ENCODE data around the gene GBP5. TPM values are rescaled to one million over a fixed set of nuclear protein-coding genes. Genes with fewer than 3 reads are reported as not detected.
A peak's percentile ranks its signal among the peaks of the same experiment; 100 is the strongest.
"Not testable (repeated sequence)": the region's sequence is repeated elsewhere in the genome, so short reads cannot be mapped to it uniquely, and the experiment has no call there.

The GBP5 gene
- total and polyA plus RNA-seq, 9 donors: 0.28 to 1.5 (median 0.64) TPM

- no peaks in the 10 kb centered on the region for H3K4me1 ChIP-seq (ENCODE audit: control insufficient read depth, insufficient read depth, low read length)
- H3K4me3 ChIP-seq (ENCODE audit: low read length): no peak overlapping the region
- DNase-seq: no peak
- H3K36me3 ChIP-seq (ENCODE audit: control insufficient read depth, insufficient read depth, low read length): no peaks in the 10 kb centered on the region
- H3K27ac ChIP-seq (ENCODE audit: low read length): no peak overlapping the region
- no CpG with 5 or more reads among the region's 2 CpGs for WGBS (ENCODE audit: insufficient coverage)
- H3K27me3 ChIP-seq (ENCODE audit: control insufficient read depth, insufficient read depth, low read length): no peaks in the 10 kb centered on the region
- H3K9me3 ChIP-seq (replicated peaks; ENCODE audit: control insufficient read depth, low read depth, low read length): peaks cover 2% of the 10 kb centered on the region
These were observed 32.0 kb upstream of the GBP5 start for GRCh38 chr1:89304572-89305230.

- Histone ChIP-seq H3K4me1 (ENCODE audit: control insufficient read depth, insufficient read depth, low read length) (no peaks in the 10 kb centered on the region), H3K27ac (ENCODE audit: low read length) (no peak overlapping the region), H3K9me3 (replicated peaks; ENCODE audit: control insufficient read depth, low read depth, low read length) (peaks cover 2% of the 10 kb centered on the region), H3K36me3 (ENCODE audit: control insufficient read depth, insufficient read depth, low read length) (no peaks in the 10 kb centered on the region), H3K4me3 (ENCODE audit: low read length) (no peak overlapping the region), H3K27me3 (ENCODE audit: control insufficient read depth, insufficient read depth, low read length) (no peaks in the 10 kb centered on the region)
- 94% methylated on average over 21 of the region's 25 CpGs for WGBS (ENCODE audit: insufficient coverage)
- DNase-seq: no peak
These were observed 30.2 kb upstream of the GBP5 start for GRCh38 chr1:89302697-89303332.

DNA sequence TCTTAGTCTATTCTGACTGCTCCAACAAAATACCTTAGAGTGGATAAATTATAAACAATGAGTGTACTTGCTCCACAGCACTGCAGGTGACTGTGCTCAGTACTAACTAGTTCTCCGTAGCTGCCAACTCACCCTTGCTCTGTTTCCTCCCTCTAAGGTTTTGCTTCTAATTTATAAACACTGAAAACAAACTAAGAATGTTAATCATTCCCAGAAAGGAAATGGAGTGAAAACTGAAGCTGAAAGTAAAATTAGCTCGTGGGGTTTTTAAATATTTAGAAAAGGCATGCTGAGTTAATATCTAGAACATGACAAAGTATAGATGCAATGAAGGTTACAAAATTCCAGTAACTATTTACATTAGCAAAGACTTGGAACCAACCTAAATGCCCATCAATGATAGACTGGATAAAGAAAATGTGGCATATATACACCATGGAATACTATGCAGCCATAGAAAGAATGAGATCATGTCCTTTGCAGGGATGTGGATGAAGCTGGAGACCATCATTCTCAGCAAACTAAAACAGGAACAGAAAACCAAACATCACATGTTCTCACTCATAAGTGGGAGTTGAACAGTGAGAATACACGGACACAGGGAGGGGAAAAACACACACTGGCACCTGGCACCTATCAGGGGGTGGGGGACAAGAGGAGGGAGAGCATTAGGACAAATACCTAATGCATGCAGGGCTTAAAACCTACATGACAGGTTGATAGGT is 27.2 kb upstream of the GBP5 start:
- H3K4me1 ChIP-seq (ENCODE audit: control insufficient read depth, insufficient read depth, low read length); H3K36me3 ChIP-seq (ENCODE audit: control insufficient read depth, insufficient read depth, low read length); H3K27ac ChIP-seq (ENCODE audit: low read length); DNase-seq; H3K9me3 ChIP-seq (replicated peaks; ENCODE audit: control insufficient read depth, low read depth, low read length); H3K27me3 ChIP-seq (ENCODE audit: control insufficient read depth, insufficient read depth, low read length); H3K4me3 ChIP-seq (ENCODE audit: low read length): not testable (repeated sequence)
- WGBS (ENCODE audit: insufficient coverage): no CpG with 5 or more reads among the region's 3 CpGs

DNA sequence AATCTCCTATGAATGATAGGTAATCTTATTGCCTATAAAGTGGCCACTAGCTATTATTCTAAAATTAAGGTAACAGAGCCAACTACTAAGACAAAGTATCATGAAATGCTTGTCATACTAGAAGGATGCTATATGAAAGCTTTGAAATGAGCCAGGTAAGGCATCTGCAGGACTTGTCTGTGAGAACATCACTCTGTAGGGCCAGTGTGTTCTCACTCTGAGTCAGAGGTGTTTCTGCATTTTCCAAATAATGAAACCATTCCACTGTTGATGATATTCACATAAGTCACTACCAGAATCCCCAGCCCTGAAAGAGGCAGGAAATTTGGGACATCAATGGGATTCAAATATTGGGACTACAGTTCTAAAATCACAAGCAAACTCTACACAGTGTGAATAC is 25.8 kb upstream of the GBP5 start:
- no peak for DNase-seq
- H3K36me3 ChIP-seq (ENCODE audit: control insufficient read depth, insufficient read depth, low read length): no peaks in the 10 kb centered on the region
- no peaks in the 10 kb centered on the region for H3K27me3 ChIP-seq (ENCODE audit: control insufficient read depth, insufficient read depth, low read length)
- peaks cover 2% of the 10 kb centered on the region for H3K9me3 ChIP-seq (replicated peaks; ENCODE audit: control insufficient read depth, low read depth, low read length)
- no peak overlapping the region for H3K27ac ChIP-seq (ENCODE audit: low read length)
- no peaks in the 10 kb centered on the region for H3K4me1 ChIP-seq (ENCODE audit: control insufficient read depth, insufficient read depth, low read length)
- no peak overlapping the region for H3K4me3 ChIP-seq (ENCODE audit: low read length)

DNA sequence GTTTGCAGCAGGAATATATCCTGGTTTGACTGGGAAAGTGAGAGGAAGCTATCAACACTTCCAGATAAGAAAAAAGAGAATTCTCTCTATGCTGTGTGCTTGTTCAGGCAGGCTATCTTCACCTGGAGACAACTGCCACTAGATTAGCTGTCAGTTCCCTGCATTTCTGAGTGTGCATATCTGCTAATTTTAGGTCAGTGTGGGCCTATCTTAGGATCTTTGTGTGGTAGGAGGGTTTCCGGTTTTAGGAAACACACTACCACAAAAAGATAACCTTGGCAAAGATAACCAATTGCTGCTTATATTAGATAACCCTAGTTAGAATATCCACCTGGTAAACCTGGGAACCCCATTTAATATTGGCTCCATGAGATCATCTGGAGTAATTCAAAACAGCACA is 22.5 kb upstream of the GBP5 start:
- WGBS (ENCODE audit: insufficient coverage): no CpG with 5 or more reads among the region's 1 CpG
- DNase-seq: no peak
- H3K9me3 ChIP-seq (replicated peaks; ENCODE audit: control insufficient read depth, low read depth, low read length): peaks cover 2% of the 10 kb centered on the region
- no peak overlapping the region for H3K27ac ChIP-seq (ENCODE audit: low read length)
- no peaks in the 10 kb centered on the region for H3K4me1 ChIP-seq (ENCODE audit: control insufficient read depth, insufficient read depth, low read length)
- H3K36me3 ChIP-seq (ENCODE audit: control insufficient read depth, insufficient read depth, low read length): no peaks in the 10 kb centered on the region
- no peak overlapping the region for H3K4me3 ChIP-seq (ENCODE audit: low read length)
- H3K27me3 ChIP-seq (ENCODE audit: control insufficient read depth, insufficient read depth, low read length): no peaks in the 10 kb centered on the region

DNA sequence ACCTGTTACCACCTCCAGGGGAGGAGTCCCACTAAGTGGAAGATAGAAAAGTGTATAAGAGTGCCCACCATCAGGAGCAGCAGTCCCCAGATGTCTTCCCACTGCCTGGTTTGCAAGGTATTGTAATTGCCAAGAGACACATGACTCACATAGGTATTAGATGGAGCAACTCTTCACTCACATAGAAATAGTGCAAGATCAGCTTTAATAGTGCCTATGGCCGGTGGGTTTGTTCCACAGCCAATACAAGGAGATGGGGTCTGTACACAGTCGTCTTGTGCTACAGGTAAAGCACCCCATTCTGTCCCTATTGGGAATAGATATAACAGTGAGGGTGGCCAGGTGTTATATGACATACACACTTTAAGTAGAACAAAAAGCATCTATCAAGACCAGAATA is 18.6 kb upstream of the GBP5 start:
- no peaks in the 10 kb centered on the region for H3K36me3 ChIP-seq (ENCODE audit: control insufficient read depth, insufficient read depth, low read length)
- H3K4me3 ChIP-seq (ENCODE audit: low read length): no peak overlapping the region
- H3K27ac ChIP-seq (ENCODE audit: low read length): no peak overlapping the region
- peaks cover 2% of the 10 kb centered on the region for H3K9me3 ChIP-seq (replicated peaks; ENCODE audit: control insufficient read depth, low read depth, low read length)
- DNase-seq: no peak
- no peaks in the 10 kb centered on the region for H3K27me3 ChIP-seq (ENCODE audit: control insufficient read depth, insufficient read depth, low read length)
- no CpG with 5 or more reads among the region's 2 CpGs for WGBS (ENCODE audit: insufficient coverage)
- H3K4me1 ChIP-seq (ENCODE audit: control insufficient read depth, insufficient read depth, low read length): no peaks in the 10 kb centered on the region

GRCh38 chr1:89288051-89288340 is 15.3 kb upstream of the GBP5 start:
- no CpG with 5 or more reads among the region's 2 CpGs for WGBS (ENCODE audit: insufficient coverage)
- Histone ChIP-seq H3K36me3 (ENCODE audit: control insufficient read depth, insufficient read depth, low read length) (no peaks in the 10 kb centered on the region), H3K9me3 (replicated peaks; ENCODE audit: control insufficient read depth, low read depth, low read length) (peaks cover 2% of the 10 kb centered on the region), H3K27ac (ENCODE audit: low read length) (no peak overlapping the region), H3K4me1 (ENCODE audit: control insufficient read depth, insufficient read depth, low read length) (no peaks in the 10 kb centered on the region), H3K4me3 (ENCODE audit: low read length) (no peak overlapping the region), H3K27me3 (ENCODE audit: control insufficient read depth, insufficient read depth, low read length) (no peaks in the 10 kb centered on the region)
- no peak for DNase-seq

DNA sequence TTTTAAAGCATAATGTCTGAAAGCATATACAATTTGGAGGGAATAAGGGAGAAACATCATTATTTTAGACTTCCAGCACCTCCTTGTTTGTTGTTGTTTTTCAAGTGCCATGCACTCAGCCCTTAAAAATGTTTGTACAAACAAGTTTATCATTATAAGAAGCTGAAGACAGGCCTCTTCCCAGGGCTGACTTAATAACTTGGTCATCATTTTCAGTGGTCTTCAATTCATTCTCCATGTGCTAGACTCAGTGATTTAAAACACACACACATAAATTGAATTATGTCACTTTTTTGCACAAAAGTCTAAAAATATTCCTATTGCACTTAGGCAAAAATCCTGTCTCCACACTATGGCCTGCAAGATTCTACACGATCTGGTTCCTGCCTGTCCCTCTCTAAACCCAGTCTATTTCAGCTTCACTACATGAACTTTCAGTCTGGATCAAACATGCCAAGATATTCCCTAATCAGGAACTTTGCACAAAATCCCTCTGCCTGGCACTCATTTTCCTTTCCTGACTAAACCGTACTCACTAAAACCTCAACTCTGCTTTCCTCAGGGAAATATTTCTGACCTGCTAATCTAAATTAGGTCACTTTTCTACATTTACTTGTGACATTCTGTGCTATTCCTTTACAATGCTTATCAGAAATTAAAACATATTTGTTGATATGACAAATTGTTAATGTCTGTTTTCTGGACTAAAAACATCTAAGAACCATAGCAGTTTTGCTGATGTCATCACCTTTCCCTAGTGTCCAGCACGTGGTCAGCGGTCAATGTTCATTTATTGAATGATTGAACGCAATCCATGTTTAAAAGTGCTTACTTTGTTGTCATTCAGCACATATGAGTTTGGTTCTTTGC is 14.8 kb upstream of the GBP5 start:
- Histone ChIP-seq H3K4me3 (ENCODE audit: low read length) (no peak overlapping the region), H3K27ac (ENCODE audit: low read length) (peak overlapping the region; percentile 69), H3K4me1 (ENCODE audit: control insufficient read depth, insufficient read depth, low read length) (no peaks in the 10 kb centered on the region), H3K9me3 (replicated peaks; ENCODE audit: control insufficient read depth, low read depth, low read length) (no peaks in the 10 kb centered on the region), H3K27me3 (ENCODE audit: control insufficient read depth, insufficient read depth, low read length) (no peaks in the 10 kb centered on the region), H3K36me3 (ENCODE audit: control insufficient read depth, insufficient read depth, low read length) (no peaks in the 10 kb centered on the region)
- DNase-seq: no peak
- WGBS (ENCODE audit: insufficient coverage): 14% methylated on average over 1 of the region's 5 CpGs

DNA sequence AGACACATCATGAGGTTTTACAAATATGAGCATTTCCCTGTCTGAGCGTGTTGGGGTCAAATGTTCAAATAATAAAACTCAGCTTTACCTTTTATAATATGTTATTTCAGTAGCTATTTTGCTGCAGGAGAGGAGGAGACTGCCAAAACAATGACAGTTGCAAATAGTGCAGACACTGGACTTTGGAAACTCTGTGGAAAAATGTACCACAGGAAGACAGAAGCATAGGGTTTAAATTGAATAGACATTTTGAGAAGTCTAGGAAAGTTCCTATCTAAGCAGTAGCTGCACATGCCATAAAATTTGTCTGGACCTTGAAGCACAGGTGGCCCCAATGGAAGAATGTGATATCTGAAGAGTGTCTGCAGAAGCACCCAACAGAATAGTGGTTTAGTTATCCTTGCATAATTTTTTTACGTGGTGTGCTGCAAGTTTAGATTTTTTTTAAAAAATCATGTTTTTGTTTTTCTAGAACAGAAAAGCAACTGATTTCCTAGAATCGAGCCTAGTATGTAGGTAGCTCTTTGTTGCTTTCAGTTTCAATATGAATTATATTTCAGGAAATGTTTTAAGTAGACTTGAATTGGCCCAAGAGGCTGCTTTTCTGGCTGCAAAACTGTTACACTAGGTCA is 14.0 kb upstream of the GBP5 start:
- H3K27ac ChIP-seq (ENCODE audit: low read length): peak overlapping the region; percentile 69
- no peak overlapping the region for H3K4me3 ChIP-seq (ENCODE audit: low read length)
- WGBS (ENCODE audit: insufficient coverage): no CpG with 5 or more reads among the region's 3 CpGs
- H3K36me3 ChIP-seq (ENCODE audit: control insufficient read depth, insufficient read depth, low read length): no peaks in the 10 kb centered on the region
- no peaks in the 10 kb centered on the region for H3K27me3 ChIP-seq (ENCODE audit: control insufficient read depth, insufficient read depth, low read length)
- no peaks in the 10 kb centered on the region for H3K9me3 ChIP-seq (replicated peaks; ENCODE audit: control insufficient read depth, low read depth, low read length)
- H3K4me1 ChIP-seq (ENCODE audit: control insufficient read depth, insufficient read depth, low read length): no peaks in the 10 kb centered on the region
- peak; percentile 46 for DNase-seq
